ENCODE results near the gene TIE1. TPM values are rescaled to one million over a fixed set of nuclear protein-coding genes. Genes with fewer than 3 reads are reported as not detected.

TIE1 gene
- total RNA-seq, 1 experiment from 2014 or later = not detected

DNA sequence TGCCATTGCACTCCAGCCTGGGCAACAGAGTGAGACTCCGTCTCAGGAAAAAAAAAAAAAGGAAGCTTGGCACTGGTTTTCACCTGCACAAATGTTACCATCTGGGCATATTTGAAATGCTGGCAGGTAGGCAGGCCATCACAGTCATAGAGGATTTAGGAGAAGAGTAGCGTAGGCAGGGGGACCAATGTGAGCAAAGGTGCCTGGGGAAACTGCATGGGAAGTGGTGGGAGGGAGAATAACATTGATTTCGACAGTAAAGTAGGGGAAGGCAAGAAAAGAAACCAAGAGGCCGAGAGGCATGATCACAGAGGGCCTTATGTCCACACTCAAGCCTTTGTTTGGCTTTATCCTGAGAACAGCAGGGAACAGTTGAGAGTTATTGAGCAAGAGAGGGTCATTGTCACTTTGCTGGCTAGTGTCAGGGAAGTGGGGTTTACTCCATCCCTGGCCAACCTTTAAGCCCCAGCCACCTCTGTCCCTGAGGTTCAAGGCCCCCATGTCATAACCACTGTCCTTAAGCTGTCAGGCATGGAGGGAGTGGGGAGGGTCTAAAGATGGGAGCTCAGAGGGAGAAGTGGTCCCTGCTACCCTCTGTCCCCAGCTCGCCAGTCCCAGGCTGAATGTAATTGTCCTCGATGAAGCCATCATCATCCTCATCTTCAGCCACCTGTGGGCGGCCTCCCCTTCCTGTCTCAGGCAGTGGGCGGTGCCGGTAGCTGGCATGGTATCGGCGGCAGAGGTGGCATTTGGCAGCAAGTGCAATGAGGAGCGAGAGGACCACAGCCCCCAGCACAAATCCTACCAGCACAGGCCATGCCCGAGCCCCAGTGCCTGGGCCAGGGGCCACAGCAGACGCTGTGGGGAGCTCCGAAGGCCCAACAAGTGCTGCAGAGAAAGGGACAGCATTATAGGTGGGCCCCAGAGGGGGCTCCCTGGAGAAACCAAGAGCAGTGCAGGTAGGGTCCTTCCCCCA is 18.3 kb upstream of the TIE1 start:
- H3K27ac Mint-ChIP-seq (ENCODE audit: unreplicated experiment) = no peak overlapping the region
- H3K27me3 ChIP-seq (replicated peaks; ENCODE audit: control insufficient read depth, insufficient read depth, low read length) = no peaks in the 10 kb centered on the region
- POLR2A ChIA-PET = no interaction called here
- intact Hi-C loops (cut with micrococcal nuclease; ENCODE audit: unreplicated experiment) = loop anchor here (10.0 kb wide), 1 partner anchor 48 kb away; no protein-coding TSS in a partner anchor
- peaks cover 5% of the 10 kb centered on the region for H3K36me3 Mint-ChIP-seq (ENCODE audit: insufficient read depth, unreplicated experiment)
- DNase-seq = no peak
- no peaks in the 10 kb centered on the region for H3K9me3 ChIP-seq
- TF ChIP-seq, protein P1, sequence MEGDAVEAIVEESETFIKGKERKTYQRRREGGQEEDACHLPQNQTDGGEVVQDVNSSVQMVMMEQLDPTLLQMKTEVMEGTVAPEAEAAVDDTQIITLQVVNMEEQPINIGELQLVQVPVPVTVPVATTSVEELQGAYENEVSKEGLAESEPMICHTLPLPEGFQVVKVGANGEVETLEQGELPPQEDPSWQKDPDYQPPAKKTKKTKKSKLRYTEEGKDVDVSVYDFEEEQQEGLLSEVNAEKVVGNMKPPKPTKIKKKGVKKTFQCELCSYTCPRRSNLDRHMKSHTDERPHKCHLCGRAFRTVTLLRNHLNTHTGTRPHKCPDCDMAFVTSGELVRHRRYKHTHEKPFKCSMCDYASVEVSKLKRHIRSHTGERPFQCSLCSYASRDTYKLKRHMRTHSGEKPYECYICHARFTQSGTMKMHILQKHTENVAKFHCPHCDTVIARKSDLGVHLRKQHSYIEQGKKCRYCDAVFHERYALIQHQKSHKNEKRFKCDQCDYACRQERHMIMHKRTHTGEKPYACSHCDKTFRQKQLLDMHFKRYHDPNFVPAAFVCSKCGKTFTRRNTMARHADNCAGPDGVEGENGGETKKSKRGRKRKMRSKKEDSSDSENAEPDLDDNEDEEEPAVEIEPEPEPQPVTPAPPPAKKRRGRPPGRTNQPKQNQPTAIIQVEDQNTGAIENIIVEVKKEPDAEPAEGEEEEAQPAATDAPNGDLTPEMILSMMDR (IDR thresholded peaks at IDR 0.05; ENCODE audit: insufficient read depth in 1 of 2, low read depth in 1 of 2, low read length in 1 of 2, severe bottlenecking in 1 of 2, unreplicated experiment in 1 of 2) = no peak
- H3K36me3 ChIP-seq (ENCODE audit: control insufficient read depth, insufficient read depth, low read length) = no peaks in the 10 kb centered on the region; the same call in none of the 2 replicates
- H3K4me1 ChIP-seq = peaks cover 23% of the 10 kb centered on the region
- no peak overlapping the region for H3K4me3 ChIP-seq (ENCODE audit: low read depth, low read length)
- H3K4me1 Mint-ChIP-seq (ENCODE audit: low read depth, unreplicated experiment) = peaks cover 15% of the 10 kb centered on the region
- no peaks in the 10 kb centered on the region for H3K9me3 Mint-ChIP-seq (ENCODE audit: unreplicated experiment)
- H3K4me3 Mint-ChIP-seq (ENCODE audit: unreplicated experiment) = no peak overlapping the region
- TSS peak; percentile 22 for BruUV-seq (replicated peaks)
- CTCF ChIA-PET = no interaction called here
- H3K27me3 Mint-ChIP-seq (ENCODE audit: insufficient read depth, unreplicated experiment) = no peaks in the 10 kb centered on the region

- BruUV-seq (replicated peaks) = no TSS peak
- TF ChIP-seq, protein P1 (IDR thresholded peaks at IDR 0.05; ENCODE audit: insufficient read depth in 1 of 2, low read depth in 1 of 2, low read length in 1 of 2, severe bottlenecking in 1 of 2, unreplicated experiment in 1 of 2) = no peak
- POLR2A ChIA-PET = no interaction called here
- H3K4me3 ChIP-seq (ENCODE audit: low read depth, low read length) = peak overlapping the region; percentile 53; the same call in 1 of the 2 replicates
- no peaks in the 10 kb centered on the region for H3K27me3 ChIP-seq (replicated peaks; ENCODE audit: control insufficient read depth, insufficient read depth, low read length)
- H3K27ac Mint-ChIP-seq (ENCODE audit: unreplicated experiment) = peak overlapping the region; percentile 93
- DNase-seq = no peak
- H3K4me1 Mint-ChIP-seq (ENCODE audit: low read depth, unreplicated experiment) = peaks cover 15% of the 10 kb centered on the region
- H3K36me3 ChIP-seq (ENCODE audit: control insufficient read depth, insufficient read depth, low read length) = no peaks in the 10 kb centered on the region; the same call in none of the 2 replicates
- CTCF ChIA-PET = no interaction called here
- no peaks in the 10 kb centered on the region for H3K9me3 ChIP-seq
- H3K4me1 ChIP-seq = peaks cover 20% of the 10 kb centered on the region
- H3K36me3 Mint-ChIP-seq (ENCODE audit: insufficient read depth, unreplicated experiment) = peaks cover 5% of the 10 kb centered on the region
- peak overlapping the region; percentile 92 for H3K4me3 Mint-ChIP-seq (ENCODE audit: unreplicated experiment)
- H3K9me3 Mint-ChIP-seq (ENCODE audit: unreplicated experiment) = no peaks in the 10 kb centered on the region
- no peaks in the 10 kb centered on the region for H3K27me3 Mint-ChIP-seq (ENCODE audit: insufficient read depth, unreplicated experiment)
- intact Hi-C loops (cut with micrococcal nuclease; ENCODE audit: unreplicated experiment) = loop anchor here (2.0 to 10.0 kb wide), 3 partner anchors 49 to 75 kb away; partner anchors contain the start of gene CDC20
Observed at GRCh38 chr1:43284065-43284464, 16.7 kb upstream of the TIE1 start.

- Mint-ChIP-seq H3K27me3 (ENCODE audit: insufficient read depth, unreplicated experiment) (no peaks in the 10 kb centered on the region), H3K9me3 (ENCODE audit: unreplicated experiment) (no peaks in the 10 kb centered on the region), H3K27ac (ENCODE audit: unreplicated experiment) (peak overlapping the region; percentile 93), H3K36me3 (ENCODE audit: insufficient read depth, unreplicated experiment) (peaks cover 5% of the 10 kb centered on the region), H3K4me1 (ENCODE audit: low read depth, unreplicated experiment) (peaks cover 15% of the 10 kb centered on the region), H3K4me3 (ENCODE audit: unreplicated experiment) (peak overlapping the region; percentile 92)
- BruUV-seq (replicated peaks) = no TSS peak
- ChIA-PET POLR2A (interaction anchor here (1.6 to 1.8 kb wide), 2 partner anchors 74 to 78 kb away, joined by 7 to 8 read pairs; partner anchors contain the start of gene CDC20), CTCF (interaction anchor here (0.7 to 1.8 kb wide), 3 partner anchors 64 to 78 kb away, joined by 5 to 13 read pairs (median 10); partner anchors contain the start of gene CDC20)
- H3K4me1 ChIP-seq = peaks cover 20% of the 10 kb centered on the region
- DNase-seq = no peak
- peak overlapping the region; percentile 53 for H3K4me3 ChIP-seq (ENCODE audit: low read depth, low read length)
- no peaks in the 10 kb centered on the region; the same call in none of the 2 replicates for H3K36me3 ChIP-seq (ENCODE audit: control insufficient read depth, insufficient read depth, low read length)
- TF ChIP-seq, protein P1 (IDR thresholded peaks at IDR 0.05; ENCODE audit: insufficient read depth in 1 of 2, low read depth in 1 of 2, low read length in 1 of 2, severe bottlenecking in 1 of 2, unreplicated experiment in 1 of 2) = no peak
- H3K9me3 ChIP-seq = no peaks in the 10 kb centered on the region
- intact Hi-C loops (cut with micrococcal nuclease; ENCODE audit: unreplicated experiment) = loop anchor here (1.0 to 10.0 kb wide), 4 partner anchors 14 to 74 kb away; partner anchors contain the start of gene CDC20
- H3K27me3 ChIP-seq (replicated peaks; ENCODE audit: control insufficient read depth, insufficient read depth, low read length) = no peaks in the 10 kb centered on the region
Observed at GRCh38 chr1:43284546-43285110, 16.2 kb upstream of the TIE1 start.
